Lower leg skin (tissue), 4 donors: ENCODE results near the gene WNT7B. TPM values are rescaled to one million over a fixed set of nuclear protein-coding genes. Genes with fewer than 3 reads are reported as not detected.

Experiments
- DNase-seq, 2 donors: peaks; one replicate each; pipeline ENCODE4 v3.0.0-alpha.2; 2019; ENCODE audit warnings: low spot score in 2 of 2
- H3K4me3 ChIP-seq: fragments of 200-600 bp; sonication (generic); 2 replicates; pipeline ENCODE4 v1.5.1; 2017; ENCODE audit warnings: mild to moderate bottlenecking, low read depth; ENCODE audit not compliant: poor library complexity, severe bottlenecking
- POLR2A ChIP-seq, 2 donors: fragments of 450-650 bp; IDR thresholded peaks; one replicate each; pipeline ENCODE4 v1.6.1; 2016 to 2017; ENCODE audit warnings: antibody characterized with exemption in 2 of 2, mild to moderate bottlenecking in 1 of 2, moderate library complexity in 1 of 2
- WGBS, 2 donors: methylation state at CpG; one replicate each; pipeline ENCODE4 v1.1.5; 2018; 5-methylcytosine and 5-hydroxymethylcytosine counted together
- intact Hi-C: fragments of 100-400 bp; cut with DNase I; formaldehyde crosslinking; loops from one replicate; pipeline ENCODE4 v1.15.0; 2023; ENCODE audit warnings: low total_unique reads
- total RNA-seq, 4 donors: library from RNA; depleted of rRNA; stranded (reverse); fragments of >200 nt; gene quantifications; one replicate each; pipeline ENCODE4 v1.1.0, GENCODE V29; 2016
- TF ChIP-seq, protein P1 (sequence below), 3 donors: fragments of 450-650 bp; IDR thresholded peaks; one replicate each; pipeline ENCODE4 v1.5.1; 2016; ENCODE audit warnings: antibody characterized with exemption in 3 of 3, mild to moderate bottlenecking in 3 of 3, moderate library complexity in 2 of 3

Gene WNT7B
- total RNA-seq, 4 donors from 2014 or later = 26.4 to 39.9 (median 33.9) TPM

DNA sequence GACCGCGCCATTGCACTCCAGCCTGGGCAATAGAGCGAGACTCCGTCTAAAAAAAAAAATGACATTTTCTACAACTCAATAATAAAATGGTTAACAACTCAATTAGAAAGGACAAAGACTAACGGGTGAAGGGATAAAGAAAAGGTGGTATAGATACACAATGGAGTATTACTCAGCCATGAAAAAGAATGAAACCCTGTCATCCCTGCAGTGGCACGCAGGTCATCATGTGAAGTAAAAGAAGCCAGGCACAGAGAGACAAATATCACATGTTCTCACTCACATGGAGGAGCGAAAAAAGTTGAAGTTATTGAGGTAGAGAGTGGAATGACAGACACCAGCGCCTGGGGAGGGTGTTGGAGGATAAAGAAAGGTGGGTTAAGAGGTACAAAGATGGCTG is 39.0 kb downstream of the WNT7B start:
- 94 to 96% methylated on average over 8 of the region's 8 CpGs for WGBS, 2 donors
- TF ChIP-seq POLR2A (IDR thresholded peaks at IDR 0.05) = no peak
- TF ChIP-seq, protein P1, sequence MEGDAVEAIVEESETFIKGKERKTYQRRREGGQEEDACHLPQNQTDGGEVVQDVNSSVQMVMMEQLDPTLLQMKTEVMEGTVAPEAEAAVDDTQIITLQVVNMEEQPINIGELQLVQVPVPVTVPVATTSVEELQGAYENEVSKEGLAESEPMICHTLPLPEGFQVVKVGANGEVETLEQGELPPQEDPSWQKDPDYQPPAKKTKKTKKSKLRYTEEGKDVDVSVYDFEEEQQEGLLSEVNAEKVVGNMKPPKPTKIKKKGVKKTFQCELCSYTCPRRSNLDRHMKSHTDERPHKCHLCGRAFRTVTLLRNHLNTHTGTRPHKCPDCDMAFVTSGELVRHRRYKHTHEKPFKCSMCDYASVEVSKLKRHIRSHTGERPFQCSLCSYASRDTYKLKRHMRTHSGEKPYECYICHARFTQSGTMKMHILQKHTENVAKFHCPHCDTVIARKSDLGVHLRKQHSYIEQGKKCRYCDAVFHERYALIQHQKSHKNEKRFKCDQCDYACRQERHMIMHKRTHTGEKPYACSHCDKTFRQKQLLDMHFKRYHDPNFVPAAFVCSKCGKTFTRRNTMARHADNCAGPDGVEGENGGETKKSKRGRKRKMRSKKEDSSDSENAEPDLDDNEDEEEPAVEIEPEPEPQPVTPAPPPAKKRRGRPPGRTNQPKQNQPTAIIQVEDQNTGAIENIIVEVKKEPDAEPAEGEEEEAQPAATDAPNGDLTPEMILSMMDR (IDR thresholded peaks at IDR 0.05) = no peak
- H3K4me3 ChIP-seq = no peak overlapping the region
- intact Hi-C loops = no loop called here
- no peak for DNase-seq

DNA sequence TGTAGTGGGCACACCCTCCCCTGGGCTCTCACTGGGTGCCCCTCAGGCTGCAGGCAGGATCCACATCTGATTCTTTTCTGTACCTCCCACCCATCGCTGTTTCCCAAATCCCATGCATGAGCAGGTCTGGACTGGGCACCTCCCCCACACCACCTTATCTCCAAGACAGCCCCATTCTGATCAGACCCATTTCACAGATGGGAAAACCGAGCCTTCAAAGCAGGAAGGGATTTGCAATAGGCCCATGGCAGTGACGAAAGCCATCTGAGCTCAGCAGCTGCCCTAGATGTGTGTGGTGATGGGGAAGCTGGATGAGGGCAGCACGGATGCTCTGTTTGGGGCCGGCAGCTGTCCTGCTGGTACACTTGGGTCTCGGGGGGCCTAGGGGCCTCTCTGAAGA is 41.4 kb downstream of the WNT7B start:
- intact Hi-C loops = no loop called here
- 75 to 79% methylated on average over 3 to 6 of the region's 6 CpGs for WGBS, 2 donors
- TF ChIP-seq, protein P1 (IDR thresholded peaks at IDR 0.05) = no peak
- no peak for TF ChIP-seq POLR2A (IDR thresholded peaks at IDR 0.05)
- H3K4me3 ChIP-seq = no peak overlapping the region
- no peak for DNase-seq

DNA sequence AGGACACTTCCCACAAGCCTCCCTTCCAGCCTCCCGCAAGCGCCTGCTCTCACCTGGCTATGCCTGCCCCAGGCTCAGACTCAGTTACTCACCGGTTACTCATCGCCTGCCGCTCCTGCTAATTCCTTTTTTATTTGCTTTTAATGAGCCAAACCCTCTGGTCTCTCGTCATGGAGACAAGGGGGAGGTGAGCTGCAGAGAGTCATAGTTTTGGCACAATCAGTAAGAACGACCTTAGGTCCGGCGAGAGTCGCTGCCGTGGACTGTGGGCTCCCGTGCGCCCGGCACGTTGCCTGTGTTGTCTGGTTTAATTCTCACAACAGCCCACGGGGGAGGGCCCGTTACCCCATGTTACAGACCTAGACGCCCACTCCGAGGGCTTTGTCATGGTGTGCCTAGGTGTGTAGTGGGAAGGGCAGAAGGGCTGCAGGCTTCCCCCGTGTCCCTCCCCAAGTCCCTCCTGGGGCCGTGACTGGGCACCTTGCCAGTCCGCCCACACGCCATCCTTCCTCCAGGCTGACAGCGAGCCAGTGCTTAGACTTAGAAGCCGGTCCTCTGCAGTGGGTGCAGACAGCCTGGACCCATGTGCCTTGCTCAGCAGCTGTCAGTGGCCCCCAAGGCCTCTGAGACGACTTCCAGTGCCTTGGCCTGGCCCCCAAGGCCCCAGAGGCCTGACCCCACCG is 42.2 kb downstream of the WNT7B start:
- 21 to 25% methylated on average over 20 to 26 of the region's 27 CpGs for WGBS, 2 donors
- no peak for DNase-seq
- H3K4me3 ChIP-seq = no peak overlapping the region
- intact Hi-C loops = no loop called here
- no peak for TF ChIP-seq POLR2A (IDR thresholded peaks at IDR 0.05)
- TF ChIP-seq, protein P1 (IDR thresholded peaks at IDR 0.05) = no peak

DNA sequence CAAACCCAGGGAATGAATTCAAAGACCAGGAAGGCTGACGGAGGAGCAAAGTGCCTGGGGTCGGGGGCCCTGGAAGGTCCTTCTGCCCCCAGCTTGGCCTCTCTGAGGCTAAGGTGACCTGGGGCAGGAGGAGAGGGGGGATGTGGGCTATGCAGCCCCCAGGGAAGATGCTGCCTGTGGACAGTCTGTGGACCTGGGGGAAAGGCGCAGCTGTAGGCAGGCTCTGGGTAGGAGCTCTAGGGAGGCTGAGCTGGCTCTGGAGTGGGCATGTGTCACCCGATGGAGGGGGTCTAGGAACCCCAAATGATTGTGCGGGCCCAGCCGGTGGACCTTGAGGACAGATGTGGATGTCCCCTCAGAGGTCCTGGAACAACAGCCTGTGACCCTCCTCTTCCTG is 42.8 kb downstream of the WNT7B start:
- intact Hi-C loops = no loop called here
- no peak overlapping the region for H3K4me3 ChIP-seq
- 74 to 77% methylated on average over 4 to 6 of the region's 6 CpGs for WGBS, 2 donors
- no peak for TF ChIP-seq POLR2A (IDR thresholded peaks at IDR 0.05)
- TF ChIP-seq, protein P1 (IDR thresholded peaks at IDR 0.05) = no peak
- DNase-seq = no peak

DNA sequence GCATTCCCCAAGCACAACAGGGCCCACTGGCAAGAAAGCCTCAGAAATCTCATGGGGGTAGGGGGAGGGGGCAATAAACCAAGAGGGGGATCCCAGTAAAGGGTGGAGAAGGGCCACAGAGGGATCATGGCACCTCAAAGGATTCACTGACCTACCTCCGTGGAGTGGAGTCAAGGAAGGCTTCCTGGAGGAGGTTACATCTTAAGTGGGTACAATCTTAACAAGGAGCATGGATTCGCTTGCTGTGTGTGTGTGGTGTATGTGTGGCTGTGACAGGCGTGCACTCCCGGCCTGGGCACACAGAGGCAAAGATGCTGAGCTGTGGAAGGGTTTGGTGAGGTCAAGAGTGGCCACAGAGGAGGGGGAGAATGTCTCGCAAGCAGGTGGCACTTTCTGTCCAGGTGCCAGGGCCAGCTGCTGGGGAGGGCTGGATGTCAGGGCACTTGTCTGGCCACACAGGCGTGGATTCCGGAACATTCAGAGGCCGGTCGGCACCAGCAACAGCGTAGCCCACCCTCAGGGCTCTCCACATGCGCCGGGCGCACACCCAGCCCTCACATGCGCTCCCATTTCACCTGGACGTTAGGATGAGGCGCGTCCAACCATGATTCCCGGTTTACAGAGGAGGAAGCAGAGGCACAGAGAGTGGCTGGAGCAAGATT is 43.3 kb downstream of the WNT7B start:
- intact Hi-C loops = no loop called here
- H3K4me3 ChIP-seq = no peak overlapping the region
- no peak for DNase-seq
- 81 to 89% methylated on average over 17 to 18 of the region's 18 CpGs for WGBS, 2 donors
- no peak for TF ChIP-seq POLR2A (IDR thresholded peaks at IDR 0.05)
- TF ChIP-seq, protein P1 (IDR thresholded peaks at IDR 0.05) = no peak
